CD4-positive, alpha-beta T cell (primary cell): Measurements from ENCODE around the gene ATN1. TPM values are rescaled to one million over a fixed set of nuclear protein-coding genes. Genes with fewer than 3 reads are reported as not detected.

Experiments
- ATAC-seq: fragments of 200-7000 bp; cut with Tn5 transposase; one replicate; pipeline ENCODE4 v1.10.0; 2022; ENCODE audit warnings: mild to moderate bottlenecking; ENCODE audit not compliant: poor library complexity
- CTCF ChIA-PET: fragments of 350-600 bp; sonication (Branson Sonifier 250); formaldehyde crosslinking; loops from one replicate; lab custom pipeline; 2021; ENCODE audit warnings: antibody characterized with exemption, inconsistent platforms; lab: Charles Lee
- POLR2A ChIA-PET: fragments of 350-600 bp; sonication (Branson Sonifier 250); formaldehyde crosslinking; loops from one replicate; lab custom pipeline; 2021; ENCODE audit warnings: antibody characterized with exemption, inconsistent platforms; lab: Charles Lee
- DNase-seq, 14 experiments: peaks; one replicate each; pipeline ENCODE4 v3.0.0-alpha.2; 2013 to 2020; ENCODE audit warnings: mixed read lengths in 2 of 14
- H3K27ac ChIP-seq, 2 donors: one replicate each; pipeline versions ENCODE4 v1.5.1 to v1.7.0; 2013; ENCODE audit warnings: low read length in 2 of 2, low read depth in 1 of 2, mild to moderate bottlenecking in 1 of 2
- H3K27me3 ChIP-seq, 2 experiments: 1 replicate in 1 of 2; 2 replicates in 1 of 2; pipeline versions ENCODE4 v1.6.1 to v1.7.0; 2013; ENCODE audit warnings: low read length in 2 of 2, control low read depth in 1 of 2, mild to moderate bottlenecking in 1 of 2, moderate library complexity in 1 of 2; ENCODE audit not compliant: insufficient read depth in 2 of 2, control insufficient read depth in 1 of 2
- H3K36me3 ChIP-seq: one replicate; pipeline ENCODE4 v1.6.1; 2013; ENCODE audit warnings: low read length, control low read depth; ENCODE audit not compliant: insufficient read depth
- H3K4me1 ChIP-seq: one replicate; pipeline ENCODE4 v1.6.1; 2013; ENCODE audit warnings: low read length, control low read depth; ENCODE audit not compliant: insufficient read depth
- H3K4me3 ChIP-seq: one replicate; pipeline ENCODE4 v1.5.1; 2013; ENCODE audit warnings: mild to moderate bottlenecking, low read length, moderate library complexity
- H3K9me3 ChIP-seq, 2 experiments: 1 replicate in 1 of 2; 2 replicates in 1 of 2; pipeline versions ENCODE4 v1.6.1 to v1.7.0; 2013; ENCODE audit warnings: low read length in 2 of 2, mild to moderate bottlenecking in 2 of 2, control low read depth in 1 of 2, moderate library complexity in 1 of 2; ENCODE audit not compliant: control insufficient read depth in 1 of 2, insufficient read depth in 1 of 2
- H3K27ac Mint-ChIP-seq: one replicate; pipeline ENCODE4 v1.8.0; 2020; ENCODE audit warnings: mixed read lengths
- H3K27me3 Mint-ChIP-seq: one replicate; pipeline ENCODE4 v1.8.0; 2021; ENCODE audit warnings: mixed read lengths
- H3K36me3 Mint-ChIP-seq: one replicate; pipeline ENCODE4 v1.8.0; 2021; ENCODE audit warnings: low read depth, mixed read lengths
- H3K4me1 Mint-ChIP-seq: one replicate; pipeline ENCODE4 v1.8.0; 2021; ENCODE audit warnings: low read depth, mixed read lengths
- H3K4me3 Mint-ChIP-seq: one replicate; pipeline ENCODE4 v1.8.0; 2020; ENCODE audit warnings: mild to moderate bottlenecking, mixed read lengths
- H3K9me3 Mint-ChIP-seq: one replicate; pipeline ENCODE4 v1.8.0; 2020; ENCODE audit warnings: mixed read lengths
- intact Hi-C, 2 experiments: fragments of 100-400 bp; cut with DNase I in 1 of 2; cut with micrococcal nuclease in 1 of 2; formaldehyde crosslinking; loops; one replicate each; pipeline versions ENCODE4 v1.15.1 to v1.9.0; 2023 to 2025; cut with DNase I, micrococcal nuclease
- total RNA-seq, 174 experiments: library from RNA in 2 of 174; stranded (reverse) in 2 of 174; gene quantifications; one replicate each; pipeline ENCODE4 v1.2.3 and lab custom pipeline; 2021 to 2026
- TF ChIP-seq, protein P1 (sequence below): fragments of 200-600 bp; IDR thresholded peaks from one replicate; pipeline ENCODE4 v1.8.0; 2022; ENCODE audit warnings: antibody characterized with exemption, mild to moderate bottlenecking

ATN1 gene
- total RNA-seq, 2 experiments from 2014 or later, result 28.7 to 29.6 TPM

DNA sequence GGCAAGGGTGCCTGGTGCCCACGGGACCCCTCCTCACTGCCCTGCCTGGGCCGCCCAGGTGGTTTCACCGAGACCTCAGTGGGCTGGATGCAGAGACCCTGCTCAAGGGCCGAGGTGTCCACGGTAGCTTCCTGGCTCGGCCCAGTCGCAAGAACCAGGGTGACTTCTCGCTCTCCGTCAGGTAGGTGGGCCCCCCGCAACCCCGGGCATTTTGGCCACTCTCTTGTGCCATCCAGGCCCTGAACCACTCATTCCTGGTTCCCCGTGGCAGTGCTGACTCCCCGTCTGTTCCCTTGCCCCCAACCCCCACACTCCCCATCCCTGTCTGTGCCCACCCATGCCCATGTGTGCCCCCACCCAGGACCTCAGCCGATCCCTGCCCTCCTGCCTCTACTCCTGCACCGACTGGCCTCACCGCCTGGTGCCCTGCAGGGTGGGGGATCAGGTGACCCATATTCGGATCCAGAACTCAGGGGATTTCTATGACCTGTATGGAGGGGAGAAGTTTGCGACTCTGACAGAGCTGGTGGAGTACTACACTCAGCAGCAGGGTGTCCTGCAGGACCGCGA, 23.9 kb downstream of the ATN1 start:
- H3K9me3 ChIP-seq, result no peaks in the 10 kb centered on the region
- H3K4me1 ChIP-seq, result peaks cover 94% of the 10 kb centered on the region
- H3K9me3 Mint-ChIP-seq, result no peaks in the 10 kb centered on the region
- peak in 5 of 14 experiments; percentile 42 to 77 (median 51) for DNase-seq
- TF ChIP-seq, protein P1, sequence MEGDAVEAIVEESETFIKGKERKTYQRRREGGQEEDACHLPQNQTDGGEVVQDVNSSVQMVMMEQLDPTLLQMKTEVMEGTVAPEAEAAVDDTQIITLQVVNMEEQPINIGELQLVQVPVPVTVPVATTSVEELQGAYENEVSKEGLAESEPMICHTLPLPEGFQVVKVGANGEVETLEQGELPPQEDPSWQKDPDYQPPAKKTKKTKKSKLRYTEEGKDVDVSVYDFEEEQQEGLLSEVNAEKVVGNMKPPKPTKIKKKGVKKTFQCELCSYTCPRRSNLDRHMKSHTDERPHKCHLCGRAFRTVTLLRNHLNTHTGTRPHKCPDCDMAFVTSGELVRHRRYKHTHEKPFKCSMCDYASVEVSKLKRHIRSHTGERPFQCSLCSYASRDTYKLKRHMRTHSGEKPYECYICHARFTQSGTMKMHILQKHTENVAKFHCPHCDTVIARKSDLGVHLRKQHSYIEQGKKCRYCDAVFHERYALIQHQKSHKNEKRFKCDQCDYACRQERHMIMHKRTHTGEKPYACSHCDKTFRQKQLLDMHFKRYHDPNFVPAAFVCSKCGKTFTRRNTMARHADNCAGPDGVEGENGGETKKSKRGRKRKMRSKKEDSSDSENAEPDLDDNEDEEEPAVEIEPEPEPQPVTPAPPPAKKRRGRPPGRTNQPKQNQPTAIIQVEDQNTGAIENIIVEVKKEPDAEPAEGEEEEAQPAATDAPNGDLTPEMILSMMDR, result no peak
- peaks cover 57% of the 10 kb centered on the region for H3K36me3 Mint-ChIP-seq
- peak overlapping the region; percentile 98 for H3K4me3 ChIP-seq
- peaks cover 39% of the 10 kb centered on the region for H3K36me3 ChIP-seq
- CTCF ChIA-PET, result interaction anchor here (0.6 to 10.8 kb wide), 4 partner anchors 9 to 79 kb away, joined by 3 to 324 read pairs (median 4); partner anchors contain the start of gene SPSB2
- H3K4me1 Mint-ChIP-seq, result peaks cover 90% of the 10 kb centered on the region
- H3K27ac ChIP-seq, result peak overlapping the region; percentile 80 to 96
- no peaks in the 10 kb centered on the region for H3K27me3 Mint-ChIP-seq
- no peaks in the 10 kb centered on the region for H3K27me3 ChIP-seq
- POLR2A ChIA-PET, result interaction anchor here (0.6 to 16.4 kb wide), 9 partner anchors 4 to 228 kb away, joined by 3 to 963 read pairs (median 4); partner anchors contain the start of genes C12orf57, COPS7A, LRRC23 and PTPN6
- intact Hi-C loops, result loop anchor here in 1 of 2 experiments (1.0 to 5.0 kb wide), 2 partner anchors 7 to 99 kb away; partner anchors contain the start of genes C12orf57, CDCA3 and USP5
- peak overlapping the region; percentile 97 for H3K27ac Mint-ChIP-seq
- peak; percentile 30 for ATAC-seq
- H3K4me3 Mint-ChIP-seq, result peak overlapping the region; percentile 100

DNA sequence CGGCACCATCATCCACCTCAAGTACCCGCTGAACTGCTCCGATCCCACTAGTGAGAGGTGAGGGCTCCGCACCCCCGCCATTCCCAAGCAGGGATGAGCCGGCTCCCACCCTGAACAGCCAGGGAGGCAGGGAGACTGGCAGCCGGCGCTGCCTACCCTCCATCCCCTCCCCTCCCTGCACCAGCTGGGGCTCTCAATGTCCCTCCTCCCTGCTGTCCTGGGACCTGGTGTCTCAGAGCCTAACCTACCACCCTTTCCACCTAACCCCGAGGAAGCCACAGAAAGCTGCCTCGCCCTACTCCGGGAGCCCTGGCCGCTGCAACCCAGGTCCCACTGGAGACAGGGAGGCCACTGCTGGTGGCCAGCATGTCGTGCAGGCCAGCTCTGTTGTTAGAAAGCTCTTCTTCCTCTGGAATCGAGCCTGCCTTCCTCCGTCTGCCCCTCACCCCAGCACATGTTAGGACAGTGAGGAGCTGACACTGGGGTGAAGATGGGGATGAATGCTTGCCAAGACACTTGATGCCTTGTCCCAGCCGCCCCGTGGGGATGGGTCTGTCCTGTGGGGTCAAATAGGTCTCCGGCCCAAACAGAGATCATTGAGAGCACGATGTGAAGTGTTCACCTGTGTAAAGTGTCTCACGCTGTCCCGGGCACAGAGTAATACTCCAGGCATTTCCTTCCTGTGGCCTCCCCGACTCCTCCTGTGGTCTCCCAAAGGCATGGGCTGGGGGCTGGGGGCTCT, 24.5 kb downstream of the ATN1 start:
- H3K36me3 ChIP-seq, result peaks cover 46% of the 10 kb centered on the region
- POLR2A ChIA-PET, result interaction anchor here (0.8 to 16.4 kb wide), 7 partner anchors 5 to 155 kb away, joined by 3 to 963 read pairs (median 10); partner anchors contain the start of genes C12orf57, LPCAT3, PTPN6 and RNU7-1
- TF ChIP-seq, protein P1, result no peak
- peaks cover 94% of the 10 kb centered on the region for H3K4me1 ChIP-seq
- H3K9me3 ChIP-seq, result no peaks in the 10 kb centered on the region
- DNase-seq, result peak in 4 of 14 experiments; percentile 33 to 39 (median 37)
- no peaks in the 10 kb centered on the region for H3K9me3 Mint-ChIP-seq
- H3K27ac Mint-ChIP-seq, result peak overlapping the region; percentile 97
- intact Hi-C loops, result loop anchor here in 1 of 2 experiments (1.0 to 5.0 kb wide), 2 partner anchors 8 to 100 kb away; partner anchors contain the start of genes C12orf57, CDCA3 and USP5
- H3K27ac ChIP-seq, result peak overlapping the region; percentile 80 to 96
- no peaks in the 10 kb centered on the region for H3K27me3 ChIP-seq
- H3K36me3 Mint-ChIP-seq, result peaks cover 63% of the 10 kb centered on the region
- H3K4me1 Mint-ChIP-seq, result peaks cover 90% of the 10 kb centered on the region
- H3K27me3 Mint-ChIP-seq, result no peaks in the 10 kb centered on the region
- CTCF ChIA-PET, result interaction anchor here (0.6 to 10.8 kb wide), 4 partner anchors 8 to 80 kb away, joined by 3 to 324 read pairs (median 4); partner anchors contain the start of gene SPSB2
- peak overlapping the region; percentile 98 for H3K4me3 ChIP-seq
- ATAC-seq, result peak; percentile 9
- H3K4me3 Mint-ChIP-seq, result peak overlapping the region; percentile 100

DNA sequence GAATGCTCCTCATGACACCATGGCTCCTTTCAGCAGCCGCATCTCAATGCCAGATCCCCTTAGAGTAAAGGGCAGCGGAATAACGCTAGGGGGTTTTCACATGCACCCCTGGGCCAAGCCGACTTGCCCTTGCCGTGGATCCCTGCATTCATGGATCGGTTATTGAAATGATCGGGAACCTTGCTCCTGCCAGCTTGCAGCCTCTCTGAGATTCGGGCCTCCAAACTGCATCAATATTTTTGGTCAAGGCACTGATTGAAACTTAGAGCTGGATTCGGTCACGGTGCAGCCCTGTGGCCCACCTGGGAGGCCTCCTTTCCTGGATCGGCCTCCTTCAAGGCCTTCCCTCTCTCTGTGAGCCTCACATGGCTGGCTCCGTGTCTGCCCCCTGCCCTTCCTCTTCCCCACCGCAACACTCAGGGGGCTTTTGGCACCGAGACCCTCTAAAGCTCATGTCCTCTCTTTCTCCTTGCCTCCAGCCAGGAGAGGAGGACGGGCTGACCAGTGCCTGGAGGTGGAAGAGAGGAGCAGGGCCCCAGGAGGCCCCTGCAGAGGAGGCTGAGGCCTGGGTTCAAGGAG, 25.2 kb downstream of the ATN1 start:
- H3K36me3 Mint-ChIP-seq, result peaks cover 68% of the 10 kb centered on the region
- intact Hi-C loops, result loop anchor here in 1 of 2 experiments (1.0 to 5.0 kb wide), 3 partner anchors 8 to 101 kb away; partner anchors contain the start of genes C12orf57, CDCA3 and USP5

More for the DNA sequence above, 25.2 kb downstream of the ATN1 start:
- ChIA-PET CTCF (interaction anchor here (1.3 to 10.8 kb wide), 2 partner anchors 8 to 80 kb away, joined by 4 to 324 read pairs; partner anchors contain the start of gene SPSB2), POLR2A (interaction anchor here (0.8 to 16.4 kb wide), 7 partner anchors 5 to 155 kb away, joined by 3 to 963 read pairs (median 10); partner anchors contain the start of genes C12orf57, LPCAT3, PTPN6 and RNU7-1)
- TF ChIP-seq, protein P1, result no peak
- Histone ChIP-seq H3K27me3 (no peaks in the 10 kb centered on the region), H3K36me3 (peaks cover 52% of the 10 kb centered on the region), H3K27ac (peak overlapping the region; percentile 80 to 96), H3K4me3 (peak overlapping the region; percentile 98), H3K4me1 (peaks cover 94% of the 10 kb centered on the region), H3K9me3 (no peaks in the 10 kb centered on the region)
- Mint-ChIP-seq H3K27ac (peak overlapping the region; percentile 97), H3K27me3 (no peaks in the 10 kb centered on the region), H3K9me3 (no peaks in the 10 kb centered on the region), H3K4me1 (peaks cover 89% of the 10 kb centered on the region), H3K4me3 (peak overlapping the region; percentile 100)
- ATAC-seq, result no peak
- peak in 1 of 14 experiments; percentile 44 for DNase-seq
